HEK293 (cell line): ENCODE measurements around the gene VPS13C.

ENCODE experiments used
- CTCF ChIP-seq: fragments of 450-650 bp; formaldehyde crosslinking; IDR thresholded peaks from 2 replicates; pipeline ENCODE4 v1.5.1; 2016; ENCODE audit warnings: missing biosample characterization, missing genetic modification characterization
- YY1 ChIP-seq: fragments of 450-650 bp; formaldehyde crosslinking; IDR thresholded peaks from 2 replicates; pipeline ENCODE4 v1.5.1; 2018; ENCODE audit warnings: missing biosample characterization, missing genetic modification characterization
- YY2 ChIP-seq: fragments of 450-650 bp; formaldehyde crosslinking; IDR thresholded peaks from 2 replicates; pipeline ENCODE4 v1.5.1; 2016; ENCODE audit warnings: missing biosample characterization, missing genetic modification characterization
- ZNF169 ChIP-seq: fragments of 450-650 bp; formaldehyde crosslinking; IDR thresholded peaks from 2 replicates; pipeline ENCODE4 v1.5.1; 2016; ENCODE audit warnings: missing biosample characterization, missing genetic modification characterization
- ZNF518A ChIP-seq: fragments of 450-650 bp; formaldehyde crosslinking; conservative IDR thresholded peaks from 2 replicates; pipeline ENCODE4 v1.5.1; 2016; ENCODE audit warnings: low read depth, missing biosample characterization, missing genetic modification characterization
- ZNF692 ChIP-seq: fragments of 450-650 bp; formaldehyde crosslinking; IDR thresholded peaks from 2 replicates; pipeline ENCODE4 v1.5.1; 2016; ENCODE audit warnings: missing biosample characterization, missing genetic modification characterization
- ZNF701 ChIP-seq: fragments of 450-650 bp; formaldehyde crosslinking; IDR thresholded peaks from 2 replicates; pipeline ENCODE4 v1.5.1; 2016; ENCODE audit warnings: missing biosample characterization, missing genetic modification characterization
- ZNF707 ChIP-seq: fragments of 450-650 bp; formaldehyde crosslinking; IDR thresholded peaks from 2 replicates; pipeline ENCODE4 v1.5.1; 2016; ENCODE audit warnings: missing biosample characterization, missing genetic modification characterization
- ZSCAN18 ChIP-seq: fragments of 450-650 bp; formaldehyde crosslinking; IDR thresholded peaks from 2 replicates; pipeline ENCODE4 v1.5.1; 2016; ENCODE audit warnings: missing biosample characterization, missing genetic modification characterization

GRCh38 chr15:61809216-61809615 is 251.0 kb downstream of the VPS13C start:
- TF ChIP-seq ZNF707 (tag by site-specific recombination), result no peak
- TF ChIP-seq ZNF169, result no peak
- TF ChIP-seq CTCF, result no peak
- TF ChIP-seq ZNF692 (tag by site-specific recombination), result no peak
- TF ChIP-seq YY2 (tag by site-specific recombination), result no peak
- TF ChIP-seq ZNF701 (tag by site-specific recombination), result no peak
- TF ChIP-seq ZSCAN18, result no peak
- no peak for TF ChIP-seq YY1
- TF ChIP-seq ZNF518A, result no peak
